Right lobe of liver (tissue), 6 donors: ENCODE data around the gene BCL2L11. TPM values are rescaled to one million over a fixed set of nuclear protein-coding genes. Genes with fewer than 3 reads are reported as not detected.

Source experiments
- ATAC-seq, 4 donors: fragments of 200-7000 bp; cut with Tn5 transposase; one replicate each; pipeline ENCODE4 v1.9.1; 2020; ENCODE audit warnings: mild to moderate bottlenecking in 4 of 4, moderate library complexity in 4 of 4
- DNase-seq, 3 donors: peaks; one replicate each; pipeline ENCODE4 v3.0.0-alpha.2; 2020
- H3K27ac ChIP-seq, 3 donors: fragments of 200-600 bp; one replicate each; pipeline ENCODE4 v1.8.0; 2022
- H3K27me3 ChIP-seq, 2 donors: fragments of 200-600 bp; one replicate each; pipeline ENCODE4 v1.8.0; 2022
- H3K36me3 ChIP-seq, 4 donors: fragments of 200-600 bp; sonication (generic) in 1 of 4; one replicate each; pipeline versions ENCODE4 v1.5.1 to v1.8.0; 2017 to 2022; ENCODE audit warnings: control low read depth in 1 of 4
- H3K4me1 ChIP-seq, 4 donors: fragments of 200-600 bp; sonication (generic) in 1 of 4; one replicate each; pipeline versions ENCODE4 v1.5.1 to v1.8.0; 2017 to 2022; ENCODE audit warnings: control low read depth in 1 of 4
- H3K4me3 ChIP-seq, 3 donors: fragments of 200-600 bp; one replicate each; pipeline ENCODE4 v1.8.0; 2022
- H3K9me3 ChIP-seq, 4 donors: fragments of 200-600 bp; sonication (generic) in 1 of 4; one replicate each; pipeline versions ENCODE4 v1.5.1 to v1.8.0; 2017 to 2022; ENCODE audit warnings: control low read depth in 1 of 4
- CTCF ChIP-seq, 4 donors: fragments of 200-600 bp in 3 of 4; fragments of 450-650 bp in 1 of 4; IDR thresholded peaks; one replicate each; pipeline versions ENCODE4 v1.5.1 to v1.8.0; 2016 to 2022; ENCODE audit warnings: antibody characterized with exemption in 4 of 4, mild to moderate bottlenecking in 2 of 4
- POLR2A ChIP-seq: fragments of 450-650 bp; IDR thresholded peaks from one replicate; pipeline ENCODE4 v1.6.1; 2017; ENCODE audit warnings: antibody characterized with exemption, mild to moderate bottlenecking
- WGBS: methylation state at CpG from one replicate; pipeline ENCODE4 v1.1.6; 2018; ENCODE audit warnings: low coverage, low lambda C conversion rate; ENCODE audit not compliant: insufficient coverage; ENCODE audit errors: missing lambda C conversion rate; 5-methylcytosine and 5-hydroxymethylcytosine counted together
- intact Hi-C, 2 donors: fragments of 100-400 bp; cut with DNase I; formaldehyde crosslinking; loops; one replicate each; pipeline versions ENCODE4 v1.11.2 to v1.14.1; 2022
- total RNA-seq, 6 experiments: library from RNA; depleted of rRNA in 2 of 6; stranded (reverse); fragments of >200 nt in 2 of 6; fragmentation: NEBNext Ultra II Directional in 3 of 6; extraction: Animal tissue kit (Norgen Biotek cat#: 25700) in 3 of 6; gene quantifications; one replicate each; pipeline versions ENCODE4 v1.1.0 to v1.2.4, GENCODE V29; 2016 to 2023
- donor health status: DM: no; HTN: yes; CAD: no.
- donor health status: DM: no; HTN: no; CAD: no.
- donor health status: DM: no; HTN: no; CAD: no.
- donor health status: DM: no; HTN: yes; CAD: no.
- donor health status: DM: no; HTN: yes; CAD: no.

Gene BCL2L11
- total RNA-seq, 6 experiments from 2014 or later: 6.5 to 13.0 (median 8.8) TPM

GRCh38 chr2:111198701-111199100 lies 78.0 kb downstream of the BCL2L11 start:
- Histone ChIP-seq H3K4me1 (no peaks in the 10 kb centered on the region), H3K9me3 (no peaks in the 10 kb centered on the region), H3K36me3 (no peaks in the 10 kb centered on the region), H3K4me3 (no peak overlapping the region), H3K27me3 (no peaks in the 10 kb centered on the region), H3K27ac (no peak overlapping the region)
- WGBS: 83% methylated on average over 1 of the region's 9 CpGs
- no peak for DNase-seq
- TF ChIP-seq POLR2A: no peak
- no peak for TF ChIP-seq CTCF (IDR thresholded peaks at IDR 0.05)
- intact Hi-C loops: no loop called here
- ATAC-seq: no peak

- Histone ChIP-seq H3K27me3 (no peaks in the 10 kb centered on the region), H3K36me3 (no peaks in the 10 kb centered on the region), H3K4me1 (no peaks in the 10 kb centered on the region), H3K9me3 (no peaks in the 10 kb centered on the region), H3K27ac (no peak overlapping the region), H3K4me3 (no peak overlapping the region)
- no peak for TF ChIP-seq CTCF (IDR thresholded peaks at IDR 0.05)
- TF ChIP-seq POLR2A: no peak
- ATAC-seq: no peak
- whole genome bisulfite sequencing: 77% methylated on average over 8 of the region's 10 CpGs
- intact Hi-C loops: no loop called here
- DNase-seq: no peak
Measured at GRCh38 chr2:111199840-111200239, 79.1 kb downstream of the BCL2L11 start.

- no CpG with 5 or more reads among the region's 11 CpGs for WGBS
- TF ChIP-seq POLR2A: no peak
- H3K4me3 ChIP-seq: no peak overlapping the region
- H3K36me3 ChIP-seq: no peaks in the 10 kb centered on the region
- ATAC-seq (peak in 2 of 4 donors; percentile 36 to 44), DNase-seq (no peak)
- intact Hi-C loops: no loop called here
- no peaks in the 10 kb centered on the region for H3K4me1 ChIP-seq
- H3K9me3 ChIP-seq: no peaks in the 10 kb centered on the region
- no peak overlapping the region for H3K27ac ChIP-seq
- no peaks in the 10 kb centered on the region for H3K27me3 ChIP-seq
Measured at GRCh38 chr2:111200333-111200881, 79.7 kb downstream of the BCL2L11 start.

GRCh38 chr2:111201214-111201613 lies 80.5 kb downstream of the BCL2L11 start:
- intact Hi-C loops: no loop called here
- Histone ChIP-seq H3K36me3 (no peaks in the 10 kb centered on the region), H3K4me3 (no peak overlapping the region), H3K9me3 (no peaks in the 10 kb centered on the region), H3K4me1 (no peaks in the 10 kb centered on the region), H3K27me3 (no peaks in the 10 kb centered on the region), H3K27ac (no peak overlapping the region)
- no peak for TF ChIP-seq CTCF (IDR thresholded peaks at IDR 0.05)
- TF ChIP-seq POLR2A: no peak
- no peak for DNase-seq
- 86% methylated on average over 1 of the region's 4 CpGs for WGBS
- peak in 1 of 4 donors; percentile 29 for ATAC-seq

- H3K4me1 ChIP-seq: no peaks in the 10 kb centered on the region
- TF ChIP-seq CTCF (IDR thresholded peaks at IDR 0.05): no peak
- TF ChIP-seq POLR2A: no peak
- ATAC-seq (no peak), DNase-seq (no peak)
- H3K27me3 ChIP-seq: no peaks in the 10 kb centered on the region
- H3K36me3 ChIP-seq: no peaks in the 10 kb centered on the region
- 87% methylated on average over 2 of the region's 2 CpGs for WGBS
- H3K4me3 ChIP-seq: no peak overlapping the region
- no peak overlapping the region for H3K27ac ChIP-seq
- no peaks in the 10 kb centered on the region for H3K9me3 ChIP-seq
- intact Hi-C loops: no loop called here
Measured at GRCh38 chr2:111202266-111203040, 81.7 kb downstream of the BCL2L11 start.
